Measurements from ENCODE around the gene WDFY2. TPM values are rescaled to one million over a fixed set of nuclear protein-coding genes. Genes with fewer than 3 reads are reported as not detected.

WDFY2 gene
- total and polyA plus RNA-seq, 4 donors: 3.4 to 10.5 (median 5.8) TPM

GRCh38 chr13:51697181-51697580 lies 112.9 kb downstream of the WDFY2 start:
- Histone ChIP-seq H3K27ac (ENCODE audit: low read depth in 1 of 2, low read length in 2 of 2) (no peak overlapping the region), H3K4me3 (ENCODE audit: low read depth in 1 of 3, low read length in 3 of 3) (no peak overlapping the region), H3K9me3 (ENCODE audit: control insufficient read depth in 4 of 4, low read length in 3 of 4) (no peaks in the 10 kb centered on the region), H3K27me3 (ENCODE audit: control insufficient read depth in 4 of 4, insufficient read depth in 4 of 4, low read length in 3 of 4) (no peaks in the 10 kb centered on the region), H3K4me1 (ENCODE audit: control insufficient read depth in 4 of 4, insufficient read depth in 4 of 4, low read length in 3 of 4) (peaks cover 0 to 3% (median 0%) of the 10 kb centered on the region in 4 donors), H3K36me3 (ENCODE audit: control insufficient read depth in 4 of 4, insufficient read depth in 3 of 4, low read depth in 1 of 4, low read length in 3 of 4) (no peaks in the 10 kb centered on the region), H3K9ac (ENCODE audit: low read depth in 1 of 2, low read length in 2 of 2) (no peak overlapping the region)
- DNase-seq (ENCODE audit: low spot score): no peak
- 95% methylated on average over 4 of the region's 4 CpGs for WGBS
- TF ChIP-seq GABPA (IDR thresholded peaks at IDR 0.05 in 1 of 2, conservative IDR thresholded peaks at IDR 0.05 in 1 of 2) (no peak), RXRA (IDR thresholded peaks at IDR 0.05) (no peak), JUND (IDR thresholded peaks at IDR 0.05) (no peak), HNF4A (conservative IDR thresholded peaks at IDR 0.05) (no peak), HNF4G (IDR thresholded peaks at IDR 0.05) (no peak), FOXA2 (IDR thresholded peaks at IDR 0.05) (no peak), FOXA1 (IDR thresholded peaks at IDR 0.05) (no peak), NR2F2 (IDR thresholded peaks at IDR 0.05) (no peak), TAF1 (conservative IDR thresholded peaks at IDR 0.05) (no peak), ZBTB33 (IDR thresholded peaks at IDR 0.05) (no peak), EGR1 (IDR thresholded peaks at IDR 0.05; ENCODE audit: low read depth in 2 of 2) (no peak), SP1 (IDR thresholded peaks at IDR 0.05) (no peak), YY1 (IDR thresholded peaks at IDR 0.05) (no peak), RAD21 (IDR thresholded peaks at IDR 0.05) (no peak)
- TF ChIP-seq, protein P1, sequence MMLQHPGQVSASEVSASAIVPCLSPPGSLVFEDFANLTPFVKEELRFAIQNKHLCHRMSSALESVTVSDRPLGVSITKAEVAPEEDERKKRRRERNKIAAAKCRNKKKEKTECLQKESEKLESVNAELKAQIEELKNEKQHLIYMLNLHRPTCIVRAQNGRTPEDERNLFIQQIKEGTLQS (IDR thresholded peaks at IDR 0.05): no peak
- TF ChIP-seq, protein P2, sequence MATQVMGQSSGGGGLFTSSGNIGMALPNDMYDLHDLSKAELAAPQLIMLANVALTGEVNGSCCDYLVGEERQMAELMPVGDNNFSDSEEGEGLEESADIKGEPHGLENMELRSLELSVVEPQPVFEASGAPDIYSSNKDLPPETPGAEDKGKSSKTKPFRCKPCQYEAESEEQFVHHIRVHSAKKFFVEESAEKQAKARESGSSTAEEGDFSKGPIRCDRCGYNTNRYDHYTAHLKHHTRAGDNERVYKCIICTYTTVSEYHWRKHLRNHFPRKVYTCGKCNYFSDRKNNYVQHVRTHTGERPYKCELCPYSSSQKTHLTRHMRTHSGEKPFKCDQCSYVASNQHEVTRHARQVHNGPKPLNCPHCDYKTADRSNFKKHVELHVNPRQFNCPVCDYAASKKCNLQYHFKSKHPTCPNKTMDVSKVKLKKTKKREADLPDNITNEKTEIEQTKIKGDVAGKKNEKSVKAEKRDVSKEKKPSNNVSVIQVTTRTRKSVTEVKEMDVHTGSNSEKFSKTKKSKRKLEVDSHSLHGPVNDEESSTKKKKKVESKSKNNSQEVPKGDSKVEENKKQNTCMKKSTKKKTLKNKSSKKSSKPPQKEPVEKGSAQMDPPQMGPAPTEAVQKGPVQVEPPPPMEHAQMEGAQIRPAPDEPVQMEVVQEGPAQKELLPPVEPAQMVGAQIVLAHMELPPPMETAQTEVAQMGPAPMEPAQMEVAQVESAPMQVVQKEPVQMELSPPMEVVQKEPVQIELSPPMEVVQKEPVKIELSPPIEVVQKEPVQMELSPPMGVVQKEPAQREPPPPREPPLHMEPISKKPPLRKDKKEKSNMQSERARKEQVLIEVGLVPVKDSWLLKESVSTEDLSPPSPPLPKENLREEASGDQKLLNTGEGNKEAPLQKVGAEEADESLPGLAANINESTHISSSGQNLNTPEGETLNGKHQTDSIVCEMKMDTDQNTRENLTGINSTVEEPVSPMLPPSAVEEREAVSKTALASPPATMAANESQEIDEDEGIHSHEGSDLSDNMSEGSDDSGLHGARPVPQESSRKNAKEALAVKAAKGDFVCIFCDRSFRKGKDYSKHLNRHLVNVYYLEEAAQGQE (IDR thresholded peaks at IDR 0.05): no peak
- TF ChIP-seq, protein P3, sequence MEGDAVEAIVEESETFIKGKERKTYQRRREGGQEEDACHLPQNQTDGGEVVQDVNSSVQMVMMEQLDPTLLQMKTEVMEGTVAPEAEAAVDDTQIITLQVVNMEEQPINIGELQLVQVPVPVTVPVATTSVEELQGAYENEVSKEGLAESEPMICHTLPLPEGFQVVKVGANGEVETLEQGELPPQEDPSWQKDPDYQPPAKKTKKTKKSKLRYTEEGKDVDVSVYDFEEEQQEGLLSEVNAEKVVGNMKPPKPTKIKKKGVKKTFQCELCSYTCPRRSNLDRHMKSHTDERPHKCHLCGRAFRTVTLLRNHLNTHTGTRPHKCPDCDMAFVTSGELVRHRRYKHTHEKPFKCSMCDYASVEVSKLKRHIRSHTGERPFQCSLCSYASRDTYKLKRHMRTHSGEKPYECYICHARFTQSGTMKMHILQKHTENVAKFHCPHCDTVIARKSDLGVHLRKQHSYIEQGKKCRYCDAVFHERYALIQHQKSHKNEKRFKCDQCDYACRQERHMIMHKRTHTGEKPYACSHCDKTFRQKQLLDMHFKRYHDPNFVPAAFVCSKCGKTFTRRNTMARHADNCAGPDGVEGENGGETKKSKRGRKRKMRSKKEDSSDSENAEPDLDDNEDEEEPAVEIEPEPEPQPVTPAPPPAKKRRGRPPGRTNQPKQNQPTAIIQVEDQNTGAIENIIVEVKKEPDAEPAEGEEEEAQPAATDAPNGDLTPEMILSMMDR (IDR thresholded peaks at IDR 0.05; ENCODE audit: low read depth, low read length, missing input control): no peak
- TF ChIP-seq, protein P4, sequence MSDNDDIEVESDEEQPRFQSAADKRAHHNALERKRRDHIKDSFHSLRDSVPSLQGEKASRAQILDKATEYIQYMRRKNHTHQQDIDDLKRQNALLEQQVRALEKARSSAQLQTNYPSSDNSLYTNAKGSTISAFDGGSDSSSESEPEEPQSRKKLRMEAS (IDR thresholded peaks at IDR 0.05): no peak
